Activated T-helper 9 cell treated with anti-CD3 and anti-CD28 coated beads, Interleukin-2, amount 50 U/mL, for 16 hours (primary cell): Measurements from ENCODE around the gene WDR7.

Experiments used
- DNase-seq: peaks from one replicate; pipeline ENCODE4 v3.0.0-alpha.2; 2020; ENCODE audit warnings: low read depth

WDR7 gene

DNA sequence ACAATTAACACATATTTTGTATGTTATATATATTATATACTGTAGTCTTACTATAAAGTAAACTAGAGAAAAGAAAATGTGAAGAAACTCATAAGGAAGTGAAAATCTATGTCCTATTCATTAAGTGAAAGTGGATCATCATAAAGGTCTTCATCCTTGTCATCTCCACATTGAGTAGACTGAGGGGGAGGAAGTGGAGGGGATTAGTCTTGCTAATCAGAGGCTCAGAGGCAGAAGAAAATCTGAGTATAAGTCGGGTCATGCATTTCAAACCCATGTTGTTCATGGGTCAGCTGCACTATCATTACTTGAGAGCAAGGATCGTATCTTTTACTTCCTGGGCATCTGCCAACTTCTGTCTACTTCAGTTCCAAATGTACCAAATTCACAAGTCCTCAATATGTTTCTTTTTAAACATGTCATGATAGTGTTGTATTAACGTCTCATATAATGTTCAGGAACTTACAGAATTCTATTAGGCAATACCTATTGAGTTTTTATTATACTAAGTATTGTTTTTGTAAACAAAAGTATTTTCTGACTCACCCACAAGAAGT is 286.8 kb downstream of the WDR7 start:
- no peak for DNase-seq

DNA sequence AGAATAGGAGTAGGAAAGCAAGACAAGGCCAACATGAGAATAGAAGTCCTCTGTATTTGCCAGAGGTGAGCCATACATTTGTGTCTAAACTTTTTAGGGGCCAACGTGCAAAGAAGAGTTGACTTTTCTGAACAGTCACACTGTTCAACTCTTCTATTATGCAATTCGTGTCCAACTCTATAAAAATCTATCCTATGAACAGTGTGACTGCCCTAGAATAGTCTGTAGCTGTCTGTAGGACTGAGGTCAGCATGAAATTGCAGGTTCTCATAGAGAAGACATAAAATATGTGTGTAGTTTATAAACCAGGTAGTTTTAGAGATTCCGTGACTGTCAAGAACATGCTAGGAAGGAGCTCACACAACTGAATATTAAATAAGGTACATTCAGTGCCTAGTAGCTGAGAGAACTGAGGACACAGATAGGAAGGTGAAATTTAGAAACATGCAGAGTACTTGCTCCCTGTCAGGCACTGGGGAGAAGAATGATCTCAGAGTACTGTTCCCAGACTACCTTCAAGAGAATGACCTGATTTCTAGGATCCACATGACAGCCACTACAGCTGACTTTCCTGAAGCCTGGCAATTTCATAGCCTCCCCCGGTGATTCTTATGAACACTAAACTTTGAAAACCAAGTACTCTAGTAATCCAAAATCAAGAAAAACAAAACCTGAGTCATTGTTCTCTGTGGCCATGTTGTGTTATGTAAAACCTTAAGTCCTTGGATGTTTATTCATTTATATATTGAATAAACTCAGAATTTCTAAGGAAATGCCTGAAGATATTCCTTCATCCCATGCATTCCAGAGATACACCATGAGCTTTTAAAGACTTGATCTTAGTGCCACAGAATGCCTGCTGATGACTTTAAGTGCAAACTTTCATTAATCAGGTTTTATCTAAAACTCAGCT is 294.3 kb downstream of the WDR7 start:
- DNase-seq = no peak

DNA sequence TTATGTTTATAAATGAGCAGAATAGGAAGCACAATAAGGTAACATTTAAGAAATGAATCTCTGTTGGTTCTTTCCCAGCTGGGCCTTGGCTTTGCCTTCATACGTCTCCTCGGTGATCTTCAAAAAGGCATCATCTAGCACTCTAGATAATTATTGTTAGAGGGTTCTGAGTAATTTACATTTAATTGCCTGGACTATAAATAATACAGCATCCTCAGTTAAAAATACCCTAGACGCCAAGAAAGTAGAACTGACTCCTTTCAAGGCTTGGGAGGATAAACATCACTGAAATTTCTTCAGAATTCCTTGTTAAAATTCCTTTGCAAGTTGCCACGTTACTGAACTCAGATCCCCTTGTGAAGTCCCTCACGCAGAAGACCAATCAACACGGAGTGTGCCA is 296.1 kb downstream of the WDR7 start:
- no peak for DNase-seq

DNA sequence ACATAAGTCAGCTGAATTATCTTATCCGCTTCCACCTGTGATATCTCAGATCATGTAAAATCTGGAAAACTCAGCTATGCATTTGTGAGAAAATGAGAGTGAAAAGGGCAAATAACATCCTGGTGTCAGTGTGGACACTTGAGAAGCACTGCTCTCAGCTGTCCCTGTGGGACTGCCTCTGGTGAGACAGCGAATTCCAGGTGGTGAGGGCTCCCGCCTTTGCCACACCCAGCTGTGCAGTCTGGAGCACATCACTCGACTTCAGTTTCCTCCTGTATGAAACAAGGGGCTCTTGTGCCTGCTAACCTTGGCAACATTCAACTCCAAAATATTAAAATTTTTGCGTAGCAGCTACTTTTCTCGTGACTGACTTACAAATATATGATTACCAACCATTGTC is 300.9 kb downstream of the WDR7 start:
- no peak for DNase-seq

DNA sequence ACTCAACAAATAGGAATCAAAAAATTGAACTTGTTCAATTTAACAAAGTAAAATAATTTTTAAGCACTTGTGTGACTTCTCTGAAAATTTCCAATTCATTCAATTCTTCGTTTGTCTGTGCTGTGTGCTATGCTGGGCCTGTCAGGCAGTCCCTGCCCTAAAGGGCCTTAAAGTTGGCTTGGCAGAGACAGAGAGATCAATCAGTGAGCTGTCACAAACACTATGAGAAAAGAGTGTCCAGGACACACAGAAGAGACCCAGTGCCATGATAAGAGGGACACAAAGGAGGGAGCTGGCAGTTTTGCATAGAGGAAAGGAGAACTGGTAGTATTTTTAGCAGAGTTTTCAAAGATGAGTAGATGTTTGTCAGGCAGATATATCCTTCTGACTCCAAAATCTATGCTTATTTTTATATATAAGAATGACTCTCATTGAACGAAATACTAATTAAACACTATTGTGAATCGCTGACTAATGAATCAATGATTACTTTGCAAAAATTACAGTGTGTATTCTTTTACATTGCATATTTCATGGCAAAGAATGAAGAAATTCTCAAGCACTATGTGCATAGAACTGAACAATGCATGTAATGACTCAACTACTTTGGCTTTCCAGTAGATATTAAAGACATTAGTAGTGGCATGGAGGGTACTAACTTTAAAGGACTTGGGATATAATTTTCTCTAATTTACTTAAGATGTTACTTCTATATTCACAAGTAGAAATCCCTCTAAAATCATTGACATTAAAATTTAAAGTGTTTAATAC is 302.5 kb downstream of the WDR7 start:
- no peak for DNase-seq

DNA sequence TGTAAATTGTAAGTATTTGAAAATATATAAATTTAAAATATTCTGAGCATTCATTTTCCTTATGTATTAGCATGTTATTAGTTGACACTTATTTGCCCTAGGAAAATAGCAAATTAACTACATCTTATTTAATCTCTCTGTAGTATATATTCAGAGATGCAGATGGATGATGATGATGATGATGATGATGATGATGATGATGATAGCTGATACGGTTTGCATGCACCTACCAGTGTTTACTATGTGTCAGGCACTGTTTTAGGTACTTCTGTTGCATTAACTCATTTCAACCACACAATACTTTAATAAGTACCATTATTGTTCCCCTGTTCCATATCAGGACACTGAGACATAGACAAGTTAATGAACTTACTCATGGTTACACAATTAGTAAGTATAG is 304.3 kb downstream of the WDR7 start:
- DNase-seq = no peak

DNA sequence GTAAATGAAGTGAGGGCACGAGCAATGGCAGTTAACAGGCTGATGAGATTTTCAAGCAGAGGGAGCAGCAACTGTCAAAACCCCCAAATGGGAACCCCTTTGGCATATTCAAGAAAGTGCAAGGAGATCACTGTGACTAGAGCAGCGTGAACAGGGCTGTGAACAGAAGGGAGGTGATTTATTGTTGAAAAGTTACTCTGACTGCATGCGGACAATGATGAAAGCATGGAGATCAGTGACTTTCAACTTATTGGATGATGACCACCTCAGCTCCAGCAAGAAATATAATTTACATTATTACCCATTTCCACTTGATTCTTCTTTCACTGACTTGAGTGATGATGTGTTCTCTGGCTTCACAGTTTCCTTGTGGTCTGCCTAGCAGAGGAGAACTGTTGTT is 308.0 kb downstream of the WDR7 start:
- no peak for DNase-seq

DNA sequence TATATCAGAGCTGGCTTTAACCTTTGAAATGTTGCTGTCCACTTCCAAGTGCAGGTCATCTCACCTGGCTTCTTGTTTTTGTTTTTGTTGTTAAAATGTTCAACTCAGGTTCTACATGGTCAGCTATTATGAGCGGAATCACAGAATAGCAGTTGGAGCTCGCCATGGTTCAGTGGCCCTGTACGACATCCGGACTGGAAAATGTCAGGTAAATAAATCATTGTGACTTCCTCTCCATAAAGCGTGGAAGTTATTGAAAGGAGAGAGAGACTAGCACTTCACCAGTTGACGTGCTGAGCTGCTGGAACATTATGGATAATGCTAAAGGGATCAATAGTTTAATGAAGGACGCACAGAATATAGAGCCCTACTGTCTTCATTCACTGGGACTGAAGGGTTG is 311.2 kb downstream of the WDR7 start:
- DNase-seq = no peak

DNA sequence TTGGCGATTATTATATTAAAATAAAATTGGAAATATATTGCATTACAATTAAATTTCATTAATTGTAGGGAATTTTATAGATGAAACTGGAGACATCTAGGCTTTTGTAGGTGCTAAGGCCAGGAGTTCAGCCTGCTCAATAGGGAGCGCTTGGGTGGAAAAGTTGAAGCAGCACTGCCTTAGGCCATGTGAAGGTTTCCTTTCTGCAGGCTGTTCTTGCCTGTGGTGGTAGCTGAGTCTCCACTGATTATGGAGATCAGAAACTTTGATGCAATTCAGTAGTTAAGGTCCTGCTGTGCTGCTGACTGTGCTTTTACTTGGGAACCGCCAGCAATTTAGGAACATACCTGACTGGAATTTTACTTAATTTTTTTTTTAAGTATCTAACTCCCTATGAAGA is 315.9 kb downstream of the WDR7 start:
- no peak for DNase-seq

DNA sequence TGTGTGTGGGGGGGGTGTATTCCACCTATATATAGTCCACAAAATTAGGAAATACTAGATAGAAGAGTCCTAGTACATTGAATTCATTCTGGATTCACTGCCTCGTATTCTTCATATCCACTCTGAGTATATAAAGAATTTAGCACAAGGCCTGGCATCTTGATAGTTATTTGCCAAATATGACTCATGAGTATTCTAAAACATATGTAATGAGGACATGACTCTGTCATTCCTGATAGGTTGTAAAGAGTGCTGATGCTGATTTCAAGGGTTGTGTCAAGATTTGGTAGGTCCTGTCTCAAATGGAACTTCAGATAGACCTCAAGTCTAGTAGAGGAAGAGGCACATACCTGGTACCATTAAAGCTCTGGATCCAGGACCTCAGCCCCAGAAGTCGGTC is 322.3 kb downstream of the WDR7 start:
- no peak for DNase-seq

DNA sequence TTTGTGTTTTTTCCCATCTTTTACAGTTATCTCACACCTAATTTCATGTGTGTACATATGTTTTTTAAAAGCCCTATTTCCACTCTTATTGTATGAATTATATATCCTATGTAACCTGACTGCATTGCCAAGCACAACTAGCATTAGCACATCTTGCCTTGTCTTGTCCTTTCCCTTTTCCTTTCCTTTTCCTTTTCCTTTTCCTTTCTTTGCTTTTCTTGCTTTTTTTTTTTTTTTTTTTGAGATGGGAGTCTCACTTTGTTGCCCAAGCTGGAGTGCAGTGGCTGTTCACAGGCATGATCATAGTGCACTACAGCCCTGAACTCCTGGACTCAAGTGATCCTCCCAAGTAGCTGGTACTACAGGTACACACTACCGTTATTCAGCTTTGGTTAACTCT is 323.0 kb downstream of the WDR7 start:
- no peak for DNase-seq

DNA sequence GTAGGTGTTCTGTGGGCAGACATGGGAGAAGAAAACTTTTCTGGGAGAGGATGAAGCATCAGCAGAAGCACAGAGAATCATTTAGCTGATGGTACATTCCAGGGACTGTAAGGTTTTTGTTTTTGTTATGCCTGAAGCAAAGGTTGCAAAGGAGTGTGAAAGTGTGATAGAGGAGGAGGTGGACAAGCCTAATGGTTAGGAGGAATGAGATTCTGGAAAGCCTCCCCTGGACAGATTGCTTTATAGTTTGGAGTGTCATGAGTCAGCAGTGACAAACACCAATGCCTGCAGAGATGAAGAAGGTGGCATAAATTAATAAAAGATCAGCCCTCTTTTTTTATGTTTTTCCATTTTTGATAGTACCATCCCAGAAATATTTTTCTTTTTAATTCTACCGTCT is 324.1 kb downstream of the WDR7 start:
- no peak for DNase-seq

DNA sequence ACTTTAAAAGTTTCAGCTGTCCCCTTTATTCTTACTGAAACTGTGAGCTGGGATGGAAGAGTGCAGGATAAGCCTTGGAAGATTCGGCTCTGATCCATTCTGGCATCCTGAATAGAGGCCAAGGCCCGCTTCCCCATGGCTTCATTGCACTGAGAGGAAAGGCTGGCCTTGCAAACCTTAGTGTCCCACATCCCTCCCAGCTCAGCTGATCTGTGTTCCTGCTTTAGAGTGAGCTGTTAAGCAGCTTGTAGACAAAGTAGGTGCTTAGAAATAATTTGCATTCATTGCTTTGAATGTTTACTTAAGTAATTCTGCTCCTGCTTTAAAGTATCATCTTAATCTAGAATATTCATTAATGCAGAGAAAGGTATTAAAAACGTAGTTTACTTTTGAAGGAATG is 326.1 kb downstream of the WDR7 start:
- DNase-seq = no peak

DNA sequence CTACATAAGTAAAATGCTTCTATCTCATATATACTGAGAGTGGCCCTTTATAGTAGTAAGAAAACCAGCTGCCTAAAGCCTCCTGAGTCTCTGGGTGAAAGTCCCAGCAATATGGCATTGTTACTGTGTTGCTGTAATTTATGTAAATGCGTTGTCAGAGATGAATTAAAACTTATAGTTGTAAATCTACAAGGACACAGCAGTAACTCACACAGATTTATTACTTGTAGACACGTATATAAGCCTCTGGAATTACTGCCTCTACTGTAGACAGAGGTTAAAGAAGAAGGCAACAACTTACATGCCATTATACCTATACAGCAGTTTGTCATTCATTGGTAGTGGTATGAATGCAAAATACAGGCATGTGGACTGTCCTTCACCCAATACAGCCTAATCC is 326.6 kb downstream of the WDR7 start:
- DNase-seq = no peak

DNA sequence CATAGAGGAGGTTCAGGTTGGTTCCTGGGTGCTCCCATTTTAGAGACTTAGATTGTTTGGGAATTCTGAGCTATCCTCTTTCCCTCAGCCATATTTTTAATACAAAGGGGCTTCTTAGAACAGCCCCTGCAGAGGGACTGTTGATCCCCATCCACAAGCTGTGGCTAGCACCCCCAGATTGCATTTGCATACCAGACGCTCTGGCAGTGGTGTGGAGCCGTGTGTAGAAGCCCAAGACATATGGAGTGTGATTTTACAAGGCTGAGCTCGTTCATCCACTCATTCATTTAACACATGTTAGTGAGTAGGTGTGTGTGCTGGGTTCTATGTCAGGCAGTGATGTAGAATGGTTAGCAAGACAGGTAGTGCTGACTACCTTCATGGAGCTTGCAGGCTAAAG is 329.0 kb downstream of the WDR7 start:
- DNase-seq = no peak

DNA sequence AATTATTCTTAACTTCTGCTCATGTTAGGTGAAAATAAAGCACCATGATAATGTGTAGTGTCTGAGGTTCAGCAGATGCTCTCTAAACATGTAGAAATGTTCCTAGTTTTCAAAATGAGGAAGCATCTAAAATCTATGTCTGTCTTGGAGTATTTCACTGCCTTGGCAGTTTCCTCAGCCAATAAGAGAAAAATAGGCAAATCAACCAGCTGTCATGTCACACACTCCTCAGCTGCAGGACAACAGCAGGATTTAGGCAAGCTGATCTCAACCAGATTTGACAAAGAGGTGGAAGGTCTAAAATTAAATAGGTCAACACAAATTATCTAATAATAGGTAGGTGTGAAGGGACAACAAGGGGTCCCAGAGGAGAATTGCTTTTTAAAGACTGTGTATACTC is 331.6 kb downstream of the WDR7 start:
- DNase-seq = no peak

DNA sequence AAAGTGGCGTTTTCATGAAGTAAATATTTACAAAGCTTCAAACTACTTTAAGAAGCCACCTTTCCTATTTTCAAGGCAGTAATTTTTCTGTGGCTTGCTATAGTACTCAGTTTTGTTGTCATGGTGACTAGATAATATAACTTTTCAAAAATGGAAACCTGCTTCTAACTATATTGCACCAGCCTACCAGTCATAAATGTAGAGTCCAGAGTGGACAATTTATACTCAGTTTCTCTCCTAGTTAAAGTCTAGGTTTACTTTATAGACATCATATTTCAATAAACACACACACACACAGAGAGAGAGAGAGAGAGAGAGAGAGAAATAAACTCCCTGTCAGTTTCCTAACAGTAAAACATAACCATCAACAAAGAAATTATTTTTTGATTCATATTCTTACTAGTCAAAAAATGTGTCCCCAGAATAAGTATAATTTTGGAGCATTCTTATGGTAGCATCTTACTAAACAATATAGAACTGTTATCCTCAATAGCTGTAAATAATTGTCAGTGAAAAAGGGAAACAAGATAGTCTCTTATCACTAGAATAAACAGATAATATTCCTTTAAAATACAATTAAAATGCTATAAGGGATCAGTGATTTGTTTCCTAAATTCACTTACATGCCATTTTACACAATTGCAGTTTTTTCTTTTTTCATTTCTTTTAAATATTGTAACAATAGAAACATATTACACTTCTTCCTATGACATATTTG is 332.3 kb downstream of the WDR7 start:
- no peak for DNase-seq

DNA sequence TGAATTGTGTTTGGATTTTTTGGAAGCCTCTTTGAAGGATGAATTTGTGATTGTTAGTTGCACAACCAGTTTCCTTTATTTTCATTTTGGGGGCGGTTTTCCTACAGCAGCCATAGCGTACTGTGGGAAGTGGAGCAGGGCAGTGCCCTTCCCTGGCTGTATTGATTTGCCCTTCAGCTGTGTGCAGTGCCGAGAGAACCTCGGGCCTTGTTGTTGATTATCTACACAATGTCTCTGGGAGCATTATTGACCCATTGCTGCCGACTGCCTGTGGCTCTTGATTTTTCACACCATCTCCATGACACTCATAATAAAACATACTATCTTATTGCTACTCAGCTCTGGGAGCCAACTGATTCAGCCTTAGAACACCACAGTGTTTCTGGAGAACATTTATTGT is 333.6 kb downstream of the WDR7 start:
- no peak for DNase-seq

DNA sequence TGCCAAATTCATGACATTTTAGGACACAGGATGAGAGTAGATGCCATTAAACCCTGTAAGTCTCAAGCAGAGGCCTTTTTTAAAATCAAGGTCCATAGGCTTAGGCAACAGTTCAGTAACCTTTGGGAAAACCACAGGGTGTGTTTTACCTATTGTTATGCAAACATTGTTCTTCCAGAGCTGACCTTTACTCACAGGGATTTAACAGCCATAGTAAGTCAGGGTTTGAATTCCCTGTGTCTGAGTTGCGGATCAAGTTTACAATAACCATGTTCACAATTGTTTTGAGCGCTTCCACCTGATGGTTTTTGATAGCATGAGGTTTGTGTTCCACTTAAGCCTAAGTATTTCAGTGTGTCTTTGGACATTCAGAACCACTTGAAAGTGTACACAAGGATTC is 335.7 kb downstream of the WDR7 start:
- no peak for DNase-seq

DNA sequence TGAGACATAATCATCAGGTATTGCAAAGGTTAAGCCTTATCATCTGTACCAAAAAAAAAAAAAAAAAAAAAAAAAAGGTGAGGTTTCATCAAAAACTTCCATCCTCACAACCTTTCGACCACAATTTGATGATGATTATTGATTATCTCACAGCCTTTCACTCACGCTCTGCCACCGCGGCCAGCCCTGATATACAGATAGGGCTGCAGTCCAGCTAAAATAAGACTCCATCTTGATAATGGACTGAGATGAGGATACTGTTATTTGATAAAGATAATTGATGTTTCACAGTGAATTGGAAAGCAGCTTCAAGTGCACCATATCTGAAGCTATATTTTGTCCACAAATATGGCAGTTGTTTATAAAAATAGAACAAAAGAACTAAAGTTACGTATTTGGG is 336.1 kb downstream of the WDR7 start:
- no peak for DNase-seq

DNA sequence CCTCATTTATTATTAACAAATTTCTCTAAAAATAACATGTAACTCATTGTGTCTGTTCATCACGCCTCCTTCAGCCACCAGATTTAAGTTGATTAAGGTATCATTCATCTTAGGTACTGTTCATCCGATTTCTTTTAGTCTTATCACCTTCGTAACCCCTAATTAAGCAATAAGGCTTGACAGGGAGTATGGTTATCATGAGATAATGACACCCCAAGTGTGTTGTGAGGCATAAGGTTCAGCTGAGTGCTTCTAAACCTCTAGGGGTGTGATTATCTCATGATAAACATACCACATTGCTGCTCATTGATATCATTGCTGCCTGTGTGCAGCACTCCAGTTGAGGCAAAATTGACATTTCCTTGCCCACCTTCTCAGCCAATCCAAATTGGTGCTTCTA is 336.9 kb downstream of the WDR7 start:
- DNase-seq = no peak

DNA sequence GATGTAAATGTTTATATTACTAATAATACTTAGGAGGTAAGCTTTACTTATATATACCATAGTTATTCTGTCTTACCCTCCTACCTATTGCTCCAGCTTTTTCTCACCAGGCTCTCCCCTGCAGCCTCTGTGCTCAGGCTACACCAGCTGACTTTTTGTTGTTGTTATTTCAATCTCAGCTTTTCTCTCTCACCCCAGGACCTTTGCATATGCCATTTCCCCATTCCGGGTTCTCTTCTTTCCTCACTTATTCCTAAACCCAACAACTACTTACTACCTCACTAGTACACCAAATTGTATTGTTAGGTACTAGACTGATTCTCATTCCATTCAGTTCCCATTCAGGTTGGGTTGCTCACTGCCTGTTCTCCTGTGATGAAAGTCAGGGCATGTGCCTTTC is 339.5 kb downstream of the WDR7 start:
- no peak for DNase-seq

DNA sequence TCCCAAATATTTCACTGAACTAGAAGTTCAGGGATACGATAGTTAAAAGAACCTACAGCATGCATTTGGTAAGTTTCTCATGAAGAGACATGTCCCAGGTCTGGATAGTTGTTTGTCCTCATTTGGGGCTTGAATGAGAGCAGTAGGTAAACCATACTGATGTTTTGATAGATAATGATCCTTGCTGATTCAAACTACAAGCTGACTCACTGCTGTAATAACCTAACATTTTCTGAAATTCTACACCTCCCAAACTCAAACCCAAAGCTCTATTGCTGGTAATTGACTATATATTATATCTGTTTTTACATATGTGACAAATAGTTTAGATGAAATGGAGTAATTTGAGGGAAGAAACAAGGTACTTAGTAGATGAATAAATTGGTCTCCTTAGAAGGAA is 341.6 kb downstream of the WDR7 start:
- DNase-seq = no peak
